HTR-8/SVneo (cell line): ENCODE measurements around the gene OSBPL10.

ENCODE experiments used
- DNase-seq: peaks from one replicate; pipeline ENCODE4 v3.0.0; 2011; ENCODE audit warnings: low spot score, mixed read lengths; ENCODE audit not compliant: insufficient read length
- FAIRE-seq: peaks from 2 replicates; lab custom pipeline; 2011; peaks lifted over from hg19 to GRCh38; lab: Jason Lieb, UNC

OSBPL10 gene

GRCh38 chr3:31896648-31897433 is 84.2 kb downstream of the OSBPL10 start:
- no peak for DNase-seq
- FAIRE-seq, result no peak

GRCh38 chr3:31896026-31896425 is 85.0 kb downstream of the OSBPL10 start:
- DNase-seq (no peak), FAIRE-seq (no peak)

- no peak for DNase-seq
- no peak for FAIRE-seq
Observed at GRCh38 chr3:31895471-31895870, 85.6 kb downstream of the OSBPL10 start.

- DNase-seq (no peak), FAIRE-seq (no peak)
Observed at GRCh38 chr3:31892916-31893573, 88.0 kb downstream of the OSBPL10 start.

GRCh38 chr3:31892500-31892899 is 88.6 kb downstream of the OSBPL10 start:
- no peak for FAIRE-seq
- DNase-seq, result no peak

- no peak for FAIRE-seq
- DNase-seq, result no peak
Observed at GRCh38 chr3:31891876-31892455, 89.1 kb downstream of the OSBPL10 start.

GRCh38 chr3:31890742-31891469 is 90.2 kb downstream of the OSBPL10 start:
- FAIRE-seq, result no peak
- DNase-seq, result no peak

GRCh38 chr3:31890007-31890406 is 91.1 kb downstream of the OSBPL10 start:
- FAIRE-seq (no peak), DNase-seq (no peak)

- FAIRE-seq (peak; percentile 74), DNase-seq (no peak)
Observed at GRCh38 chr3:31885235-31885634, 95.8 kb downstream of the OSBPL10 start.

- DNase-seq (no peak), FAIRE-seq (no peak)
Observed at GRCh38 chr3:31884251-31884650, 96.8 kb downstream of the OSBPL10 start.

- FAIRE-seq, result no peak
- DNase-seq, result no peak
Observed at GRCh38 chr3:31882895-31883294, 98.2 kb downstream of the OSBPL10 start.

- FAIRE-seq (no peak), DNase-seq (no peak)
Observed at GRCh38 chr3:31882431-31882830, 98.6 kb downstream of the OSBPL10 start.

- DNase-seq, result no peak
- FAIRE-seq, result no peak
Observed at GRCh38 chr3:31880482-31881078, 100.5 kb downstream of the OSBPL10 start.

GRCh38 chr3:31880020-31880419 is 101.0 kb downstream of the OSBPL10 start:
- DNase-seq (no peak), FAIRE-seq (no peak)

GRCh38 chr3:31879365-31879764 is 101.7 kb downstream of the OSBPL10 start:
- no peak for FAIRE-seq
- no peak for DNase-seq

- FAIRE-seq (no peak), DNase-seq (no peak)
Observed at GRCh38 chr3:31878231-31878838, 102.7 kb downstream of the OSBPL10 start.

GRCh38 chr3:31876331-31876730 is 104.7 kb downstream of the OSBPL10 start:
- DNase-seq (peak; percentile 23), FAIRE-seq (no peak)

- no peak for FAIRE-seq
- no peak for DNase-seq
Observed at GRCh38 chr3:31875437-31875836, 105.6 kb downstream of the OSBPL10 start.

- DNase-seq (no peak), FAIRE-seq (no peak)
Observed at GRCh38 chr3:31873254-31873820, 107.7 kb downstream of the OSBPL10 start.
